Measurements from ENCODE around the gene MYOZ2. TPM values are rescaled to one million over a fixed set of nuclear protein-coding genes. Genes with fewer than 3 reads are reported as not detected.

The MYOZ2 gene
- polyA plus RNA-seq (2011; rRNA removed) (0.17 and 0.29 TPM in 2 replicates), polyA minus RNA-seq (2011; rRNA and poly(A)+ RNA removed) (not detected in 2 replicates)

DNA sequence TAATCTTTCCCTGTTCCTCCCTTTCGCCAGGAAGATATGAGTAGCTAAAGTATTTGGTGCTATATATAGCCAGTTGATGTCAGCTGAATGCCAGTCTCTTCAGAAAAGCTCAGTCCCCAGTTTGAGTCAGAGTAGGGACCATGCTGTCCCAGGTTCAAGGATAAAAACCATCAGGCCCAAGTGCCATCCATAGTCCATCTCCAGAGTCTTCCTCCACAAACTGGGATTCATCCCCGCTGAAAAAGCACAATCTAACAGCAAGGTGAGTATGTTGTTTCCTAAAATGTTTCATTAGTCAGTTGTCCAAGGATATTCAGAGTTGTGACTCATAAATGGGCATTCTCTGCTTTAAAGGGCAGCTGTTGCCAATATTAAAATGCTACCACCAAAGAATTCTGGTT is at the start of gene MYOZ2:
MYOZ2 (plus strand) TSS at position 112 of the 401 bp plus-strand sequence. CDS start 694 bp downstream, outside the sequence.
- H3K27me3 ChIP-seq (ENCODE audit: control insufficient read depth, insufficient read depth, low read length), result no peaks in the 10 kb centered on the region
- ChIA-PET CTCF (no interaction called here), POLR2A (interaction anchor here (0.5 kb wide), 1 partner anchor 119 kb away, joined by 5 read pairs; no protein-coding TSS in a partner anchor)
- no peaks in the 10 kb centered on the region for H3K36me3 ChIP-seq (ENCODE audit: control insufficient read depth, insufficient read depth, low read length)
- no peak within 1 kb of the TSS for H3K4me3 ChIP-seq (ENCODE audit: low read depth, low read length)
- DNase-seq (ENCODE audit: low read depth), result no peak
- TF ChIP-seq, protein P1, sequence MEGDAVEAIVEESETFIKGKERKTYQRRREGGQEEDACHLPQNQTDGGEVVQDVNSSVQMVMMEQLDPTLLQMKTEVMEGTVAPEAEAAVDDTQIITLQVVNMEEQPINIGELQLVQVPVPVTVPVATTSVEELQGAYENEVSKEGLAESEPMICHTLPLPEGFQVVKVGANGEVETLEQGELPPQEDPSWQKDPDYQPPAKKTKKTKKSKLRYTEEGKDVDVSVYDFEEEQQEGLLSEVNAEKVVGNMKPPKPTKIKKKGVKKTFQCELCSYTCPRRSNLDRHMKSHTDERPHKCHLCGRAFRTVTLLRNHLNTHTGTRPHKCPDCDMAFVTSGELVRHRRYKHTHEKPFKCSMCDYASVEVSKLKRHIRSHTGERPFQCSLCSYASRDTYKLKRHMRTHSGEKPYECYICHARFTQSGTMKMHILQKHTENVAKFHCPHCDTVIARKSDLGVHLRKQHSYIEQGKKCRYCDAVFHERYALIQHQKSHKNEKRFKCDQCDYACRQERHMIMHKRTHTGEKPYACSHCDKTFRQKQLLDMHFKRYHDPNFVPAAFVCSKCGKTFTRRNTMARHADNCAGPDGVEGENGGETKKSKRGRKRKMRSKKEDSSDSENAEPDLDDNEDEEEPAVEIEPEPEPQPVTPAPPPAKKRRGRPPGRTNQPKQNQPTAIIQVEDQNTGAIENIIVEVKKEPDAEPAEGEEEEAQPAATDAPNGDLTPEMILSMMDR (IDR thresholded peaks at IDR 0.05; ENCODE audit: insufficient read depth, low read depth, low read length), result no peak

DNA sequence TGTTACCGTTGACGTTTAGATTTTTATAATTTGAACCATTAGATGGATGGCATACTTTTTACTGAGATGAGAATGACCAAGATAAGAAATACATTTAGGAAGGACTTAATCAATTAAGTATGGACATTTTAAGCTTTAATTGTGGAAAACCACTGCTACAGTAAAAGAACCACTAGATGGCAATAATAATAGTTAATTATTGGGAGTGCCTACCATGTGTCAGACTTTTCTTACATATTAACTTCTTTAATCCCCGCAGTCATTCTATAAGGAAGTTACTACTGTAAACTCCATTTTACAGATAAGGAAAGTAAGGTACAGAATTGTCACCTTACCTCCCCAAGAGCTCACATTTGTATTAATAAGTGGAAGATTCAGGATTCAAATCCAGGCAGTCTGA is 48.5 kb upstream of the MYOZ2 start:
- POLR2A ChIA-PET, result interaction anchor here (0.6 kb wide), 1 partner anchor 9 kb away, joined by 3 read pairs; no protein-coding TSS in a partner anchor

DNA sequence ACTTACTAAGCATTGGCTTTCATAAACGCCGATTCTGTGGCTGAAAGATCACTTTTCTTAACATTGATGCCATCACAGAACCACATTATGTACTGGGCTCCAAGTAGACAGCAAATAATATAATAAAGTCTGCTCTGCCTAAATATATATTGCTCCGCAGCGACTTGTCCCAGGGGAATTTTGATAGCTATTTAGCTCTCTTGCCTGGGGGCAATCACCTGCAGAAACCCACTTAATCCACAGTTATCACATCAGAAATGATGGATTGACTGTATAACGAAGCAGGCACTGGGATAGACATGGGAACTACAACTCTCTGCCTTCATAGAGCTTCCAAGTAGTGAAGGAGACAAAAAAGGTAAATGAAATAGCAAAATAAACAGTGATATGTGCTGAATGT is 48.0 kb upstream of the MYOZ2 start:
- ChIA-PET POLR2A (interaction anchor here (0.6 kb wide), 1 partner anchor 93 kb away, joined by 3 read pairs; no protein-coding TSS in a partner anchor), CTCF (interaction anchor here (0.9 to 2.1 kb wide), 6 partner anchors 8 to 141 kb away, joined by 3 to 8 read pairs (median 4); no protein-coding TSS in a partner anchor)
- no peaks in the 10 kb centered on the region for H3K27me3 ChIP-seq (ENCODE audit: control insufficient read depth, insufficient read depth, low read length)
- no peak overlapping the region for H3K4me3 ChIP-seq (ENCODE audit: low read depth, low read length)
- no peaks in the 10 kb centered on the region for H3K36me3 ChIP-seq (ENCODE audit: control insufficient read depth, insufficient read depth, low read length)
- no peak for DNase-seq (ENCODE audit: low read depth)
- TF ChIP-seq, protein P1 (IDR thresholded peaks at IDR 0.05; ENCODE audit: insufficient read depth, low read depth, low read length), result no peak

More for the DNA sequence above, 48.5 kb upstream of the MYOZ2 start:
- TF ChIP-seq, protein P1 (IDR thresholded peaks at IDR 0.05; ENCODE audit: insufficient read depth, low read depth, low read length), result peak; percentile 37
- CTCF ChIA-PET, result interaction anchor here (0.7 to 2.1 kb wide), 6 partner anchors 10 to 185 kb away, joined by 3 to 8 read pairs (median 4); no protein-coding TSS in a partner anchor
- Histone ChIP-seq H3K36me3 (ENCODE audit: control insufficient read depth, insufficient read depth, low read length) (no peaks in the 10 kb centered on the region), H3K27me3 (ENCODE audit: control insufficient read depth, insufficient read depth, low read length) (no peaks in the 10 kb centered on the region), H3K4me3 (ENCODE audit: low read depth, low read length) (no peak overlapping the region)
- no peak for DNase-seq (ENCODE audit: low read depth)

DNA sequence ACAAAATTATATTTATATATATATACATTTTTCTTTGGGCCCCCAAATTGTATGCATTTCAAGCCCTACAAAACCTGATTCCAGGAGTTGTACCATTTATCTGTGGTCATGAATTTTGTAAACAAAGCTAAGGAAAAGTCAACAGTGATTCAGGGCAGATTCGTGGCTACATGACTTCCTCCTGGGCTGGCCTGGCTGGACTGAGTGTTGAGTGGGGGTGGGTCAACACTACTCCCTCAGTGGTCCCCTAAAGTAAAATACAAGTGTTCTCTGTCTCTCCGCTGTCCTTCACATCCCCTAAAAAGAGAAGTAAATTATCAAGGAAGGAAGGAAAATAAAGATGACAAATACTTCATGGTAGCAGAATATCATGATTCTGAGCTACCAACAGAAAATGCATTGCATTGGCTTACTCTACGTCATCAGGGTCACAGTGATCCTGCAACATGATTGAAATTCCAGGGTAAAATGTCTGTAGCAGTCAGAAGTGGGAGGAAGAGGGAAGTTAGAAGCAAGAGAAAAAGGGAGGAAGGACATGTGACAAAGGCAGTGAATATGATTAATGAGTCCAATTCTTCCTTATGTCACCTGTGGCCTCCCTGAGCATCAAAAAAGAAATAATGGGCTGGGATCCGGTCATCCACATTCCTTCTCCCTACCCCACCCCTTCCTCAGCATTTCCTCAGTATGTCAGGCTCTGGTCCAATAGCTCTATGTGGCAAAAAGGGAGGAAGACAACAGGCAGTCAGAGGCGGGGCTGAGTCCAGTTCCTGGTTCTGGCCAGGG is 42.4 kb upstream of the MYOZ2 start:
- Histone ChIP-seq H3K27me3 (ENCODE audit: control insufficient read depth, insufficient read depth, low read length) (no peaks in the 10 kb centered on the region), H3K36me3 (ENCODE audit: control insufficient read depth, insufficient read depth, low read length) (no peaks in the 10 kb centered on the region), H3K4me3 (ENCODE audit: low read depth, low read length) (no peak overlapping the region)
- DNase-seq (ENCODE audit: low read depth), result no peak
- TF ChIP-seq, protein P1 (IDR thresholded peaks at IDR 0.05; ENCODE audit: insufficient read depth, low read depth, low read length), result no peak
- ChIA-PET CTCF (interaction anchor here (0.5 kb wide), 1 partner anchor 190 kb away, joined by 3 read pairs; no protein-coding TSS in a partner anchor), POLR2A (no interaction called here)

DNA sequence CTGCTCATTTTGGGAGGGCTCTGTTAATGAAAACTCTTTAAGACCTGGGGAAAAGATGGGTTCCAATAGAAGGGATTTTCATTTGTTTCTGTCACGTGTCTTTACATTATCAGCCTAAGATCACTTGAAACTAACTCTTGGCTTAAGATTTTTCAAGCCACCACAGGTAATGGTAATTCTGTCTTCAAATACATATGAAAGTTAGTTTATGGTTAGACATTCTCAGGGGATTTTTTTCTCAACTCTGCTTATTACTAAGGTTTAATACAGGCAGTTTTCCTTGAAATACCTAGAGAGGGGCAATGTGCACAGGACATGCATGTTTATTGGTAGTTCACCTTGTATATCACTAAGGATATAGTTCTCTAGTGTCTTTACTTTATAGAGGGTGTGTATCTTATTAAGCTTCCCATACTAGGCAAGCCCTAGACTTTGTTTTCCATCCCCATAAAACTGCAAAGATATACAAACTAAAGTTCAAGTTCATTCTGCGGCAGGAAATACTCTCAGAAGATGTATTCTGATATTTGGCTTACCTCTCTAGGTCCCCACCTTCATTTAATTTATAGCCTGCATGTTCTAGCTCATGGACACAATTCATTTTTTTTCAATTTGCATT is 38.2 kb upstream of the MYOZ2 start:
- H3K27me3 ChIP-seq (ENCODE audit: control insufficient read depth, insufficient read depth, low read length), result no peaks in the 10 kb centered on the region
- POLR2A ChIA-PET, result no interaction called here
- H3K4me3 ChIP-seq (ENCODE audit: low read depth, low read length), result no peak overlapping the region
- TF ChIP-seq, protein P1 (IDR thresholded peaks at IDR 0.05; ENCODE audit: insufficient read depth, low read depth, low read length), result no peak
- no peaks in the 10 kb centered on the region for H3K36me3 ChIP-seq (ENCODE audit: control insufficient read depth, insufficient read depth, low read length)
- CTCF ChIA-PET, result interaction anchor here (1.2 kb wide), 1 partner anchor 10 kb away, joined by 4 read pairs; no protein-coding TSS in a partner anchor
- no peak for DNase-seq (ENCODE audit: low read depth)

Data from BJ (cell line).